GM23338 (cell line): ENCODE results near the gene COPA.

Experiments used
- EZH2 ChIP-seq: fragments of 200-600 bp; sonication (generic); IDR thresholded peaks from one replicate; pipeline ENCODE4 v1.8.0; 2017; ENCODE audit warnings: antibody characterized with exemption, mild to moderate bottlenecking, low read depth; ENCODE audit not compliant: unreplicated experiment
- EZH2phosphoT487 ChIP-seq: fragments of 200-600 bp; sonication (generic); IDR thresholded peaks from one replicate; pipeline ENCODE4 v1.8.1; 2018; ENCODE audit warnings: antibody characterized with exemption; ENCODE audit not compliant: unreplicated experiment
- JUNB ChIP-seq: IDR thresholded peaks from one replicate; pipeline ENCODE4 v1.6.1; 2016; ENCODE audit warnings: antibody characterized with exemption; ENCODE audit not compliant: unreplicated experiment
- POLR2AphosphoS5 ChIP-seq: IDR thresholded peaks from 2 replicates; pipeline ENCODE4 v1.6.1; 2016; ENCODE audit warnings: antibody characterized with exemption, low read depth
- TF ChIP-seq, protein P1 (sequence below), 2 experiments: fragments of 200-600 bp in 1 of 2; sonication (generic) in 1 of 2; conservative IDR thresholded peaks; 2 replicates each; pipeline versions ENCODE4 v1.5.1 to v1.6.1; 2016 to 2017; ENCODE audit warnings: antibody characterized with exemption in 2 of 2, low read depth in 2 of 2, mild to moderate bottlenecking in 2 of 2, moderate library complexity in 1 of 2
- TF ChIP-seq, protein P2 (sequence below): fragments of 250-450 bp; sonication (Bioruptor Pico); IDR thresholded peaks from 2 replicates; pipeline ENCODE4 v1.5.0; 2020; ENCODE audit warnings: mild to moderate bottlenecking, moderate library complexity
- TF ChIP-seq, protein P3 (sequence below): IDR thresholded peaks from one replicate; pipeline ENCODE4 v1.6.1; 2018; ENCODE audit warnings: antibody characterized with exemption; ENCODE audit not compliant: unreplicated experiment
- TF ChIP-seq, protein P4 (sequence below): IDR thresholded peaks from 2 replicates; pipeline ENCODE4 v1.6.1; 2016; ENCODE audit warnings: antibody characterized with exemption

DNA sequence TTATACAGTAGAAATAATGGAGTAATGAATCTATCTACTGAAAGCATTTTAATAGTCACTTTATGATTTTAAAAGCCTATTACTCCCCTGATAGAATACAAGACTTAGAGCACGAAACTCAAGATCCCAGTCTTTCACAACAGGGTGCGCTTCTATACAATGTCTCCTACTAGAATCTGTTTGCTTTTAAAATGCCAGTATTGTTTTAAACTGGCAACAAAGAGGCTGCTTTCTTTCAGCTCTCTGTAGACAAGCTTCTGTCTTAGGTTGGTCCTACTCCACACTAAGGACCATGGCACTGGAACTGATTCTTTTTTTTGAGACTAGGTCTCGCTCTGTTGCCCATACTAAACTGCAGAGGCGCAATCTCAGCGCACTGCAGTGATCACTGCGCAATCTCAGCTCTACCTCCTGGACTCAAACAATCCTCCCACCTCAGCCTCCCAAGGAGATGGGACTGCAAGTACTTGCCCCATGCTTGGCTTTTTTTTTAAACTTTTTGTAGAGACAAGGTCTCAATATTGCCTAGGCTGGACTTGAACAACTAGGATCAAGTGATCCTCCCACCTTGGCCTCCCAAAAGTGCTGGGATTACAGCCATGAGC, 85.5 kb downstream of the COPA start:
- TF ChIP-seq, protein P1, sequence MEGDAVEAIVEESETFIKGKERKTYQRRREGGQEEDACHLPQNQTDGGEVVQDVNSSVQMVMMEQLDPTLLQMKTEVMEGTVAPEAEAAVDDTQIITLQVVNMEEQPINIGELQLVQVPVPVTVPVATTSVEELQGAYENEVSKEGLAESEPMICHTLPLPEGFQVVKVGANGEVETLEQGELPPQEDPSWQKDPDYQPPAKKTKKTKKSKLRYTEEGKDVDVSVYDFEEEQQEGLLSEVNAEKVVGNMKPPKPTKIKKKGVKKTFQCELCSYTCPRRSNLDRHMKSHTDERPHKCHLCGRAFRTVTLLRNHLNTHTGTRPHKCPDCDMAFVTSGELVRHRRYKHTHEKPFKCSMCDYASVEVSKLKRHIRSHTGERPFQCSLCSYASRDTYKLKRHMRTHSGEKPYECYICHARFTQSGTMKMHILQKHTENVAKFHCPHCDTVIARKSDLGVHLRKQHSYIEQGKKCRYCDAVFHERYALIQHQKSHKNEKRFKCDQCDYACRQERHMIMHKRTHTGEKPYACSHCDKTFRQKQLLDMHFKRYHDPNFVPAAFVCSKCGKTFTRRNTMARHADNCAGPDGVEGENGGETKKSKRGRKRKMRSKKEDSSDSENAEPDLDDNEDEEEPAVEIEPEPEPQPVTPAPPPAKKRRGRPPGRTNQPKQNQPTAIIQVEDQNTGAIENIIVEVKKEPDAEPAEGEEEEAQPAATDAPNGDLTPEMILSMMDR (conservative IDR thresholded peaks at IDR 0.05; ENCODE audit: low read depth in 2 of 2) = no peak
- TF ChIP-seq EZH2 (no peak), EZH2phosphoT487 (no peak), POLR2AphosphoS5 (no peak), JUNB (no peak)
- TF ChIP-seq, protein P2, sequence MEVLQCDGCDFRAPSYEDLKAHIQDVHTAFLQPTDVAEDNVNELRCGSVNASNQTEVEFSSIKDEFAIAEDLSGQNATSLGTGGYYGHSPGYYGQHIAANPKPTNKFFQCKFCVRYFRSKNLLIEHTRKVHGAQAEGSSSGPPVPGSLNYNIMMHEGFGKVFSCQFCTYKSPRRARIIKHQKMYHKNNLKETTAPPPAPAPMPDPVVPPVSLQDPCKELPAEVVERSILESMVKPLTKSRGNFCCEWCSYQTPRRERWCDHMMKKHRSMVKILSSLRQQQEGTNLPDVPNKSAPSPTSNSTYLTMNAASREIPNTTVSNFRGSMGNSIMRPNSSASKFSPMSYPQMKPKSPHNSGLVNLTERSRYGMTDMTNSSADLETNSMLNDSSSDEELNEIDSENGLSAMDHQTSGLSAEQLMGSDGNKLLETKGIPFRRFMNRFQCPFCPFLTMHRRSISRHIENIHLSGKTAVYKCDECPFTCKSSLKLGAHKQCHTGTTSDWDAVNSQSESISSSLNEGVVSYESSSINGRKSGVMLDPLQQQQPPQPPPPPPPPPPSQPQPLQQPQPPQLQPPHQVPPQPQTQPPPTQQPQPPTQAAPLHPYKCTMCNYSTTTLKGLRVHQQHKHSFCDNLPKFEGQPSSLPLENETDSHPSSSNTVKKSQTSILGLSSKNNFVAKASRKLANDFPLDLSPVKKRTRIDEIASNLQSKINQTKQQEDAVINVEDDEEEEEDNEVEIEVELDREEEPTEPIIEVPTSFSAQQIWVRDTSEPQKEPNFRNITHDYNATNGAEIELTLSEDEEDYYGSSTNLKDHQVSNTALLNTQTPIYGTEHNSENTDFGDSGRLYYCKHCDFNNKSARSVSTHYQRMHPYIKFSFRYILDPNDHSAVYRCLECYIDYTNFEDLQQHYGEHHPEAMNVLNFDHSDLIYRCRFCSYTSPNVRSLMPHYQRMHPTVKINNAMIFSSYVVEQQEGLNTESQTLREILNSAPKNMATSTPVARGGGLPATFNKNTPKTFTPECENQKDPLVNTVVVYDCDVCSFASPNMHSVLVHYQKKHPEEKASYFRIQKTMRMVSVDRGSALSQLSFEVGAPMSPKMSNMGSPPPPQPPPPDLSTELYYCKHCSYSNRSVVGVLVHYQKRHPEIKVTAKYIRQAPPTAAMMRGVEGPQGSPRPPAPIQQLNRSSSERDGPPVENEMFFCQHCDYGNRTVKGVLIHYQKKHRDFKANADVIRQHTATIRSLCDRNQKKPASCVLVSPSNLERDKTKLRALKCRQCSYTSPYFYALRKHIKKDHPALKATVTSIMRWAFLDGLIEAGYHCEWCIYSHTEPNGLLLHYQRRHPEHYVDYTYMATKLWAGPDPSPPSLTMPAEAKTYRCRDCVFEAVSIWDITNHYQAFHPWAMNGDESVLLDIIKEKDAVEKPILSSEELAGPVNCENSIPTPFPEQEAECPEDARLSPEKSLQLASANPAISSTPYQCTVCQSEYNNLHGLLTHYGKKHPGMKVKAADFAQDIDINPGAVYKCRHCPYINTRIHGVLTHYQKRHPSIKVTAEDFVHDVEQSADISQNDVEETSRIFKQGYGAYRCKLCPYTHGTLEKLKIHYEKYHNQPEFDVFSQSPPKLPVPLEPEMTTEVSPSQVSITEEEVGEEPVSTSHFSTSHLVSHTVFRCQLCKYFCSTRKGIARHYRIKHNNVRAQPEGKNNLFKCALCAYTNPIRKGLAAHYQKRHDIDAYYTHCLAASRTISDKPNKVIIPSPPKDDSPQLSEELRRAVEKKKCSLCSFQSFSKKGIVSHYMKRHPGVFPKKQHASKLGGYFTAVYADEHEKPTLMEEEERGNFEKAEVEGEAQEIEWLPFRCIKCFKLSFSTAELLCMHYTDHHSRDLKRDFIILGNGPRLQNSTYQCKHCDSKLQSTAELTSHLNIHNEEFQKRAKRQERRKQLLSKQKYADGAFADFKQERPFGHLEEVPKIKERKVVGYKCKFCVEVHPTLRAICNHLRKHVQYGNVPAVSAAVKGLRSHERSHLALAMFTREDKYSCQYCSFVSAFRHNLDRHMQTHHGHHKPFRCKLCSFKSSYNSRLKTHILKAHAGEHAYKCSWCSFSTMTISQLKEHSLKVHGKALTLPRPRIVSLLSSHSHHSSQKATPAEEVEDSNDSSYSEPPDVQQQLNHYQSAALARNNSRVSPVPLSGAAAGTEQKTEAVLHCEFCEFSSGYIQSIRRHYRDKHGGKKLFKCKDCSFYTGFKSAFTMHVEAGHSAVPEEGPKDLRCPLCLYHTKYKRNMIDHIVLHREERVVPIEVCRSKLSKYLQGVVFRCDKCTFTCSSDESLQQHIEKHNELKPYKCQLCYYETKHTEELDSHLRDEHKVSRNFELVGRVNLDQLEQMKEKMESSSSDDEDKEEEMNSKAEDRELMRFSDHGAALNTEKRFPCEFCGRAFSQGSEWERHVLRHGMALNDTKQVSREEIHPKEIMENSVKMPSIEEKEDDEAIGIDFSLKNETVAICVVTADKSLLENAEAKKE (CRISPR knock-in tag) = no peak
- TF ChIP-seq, protein P3, sequence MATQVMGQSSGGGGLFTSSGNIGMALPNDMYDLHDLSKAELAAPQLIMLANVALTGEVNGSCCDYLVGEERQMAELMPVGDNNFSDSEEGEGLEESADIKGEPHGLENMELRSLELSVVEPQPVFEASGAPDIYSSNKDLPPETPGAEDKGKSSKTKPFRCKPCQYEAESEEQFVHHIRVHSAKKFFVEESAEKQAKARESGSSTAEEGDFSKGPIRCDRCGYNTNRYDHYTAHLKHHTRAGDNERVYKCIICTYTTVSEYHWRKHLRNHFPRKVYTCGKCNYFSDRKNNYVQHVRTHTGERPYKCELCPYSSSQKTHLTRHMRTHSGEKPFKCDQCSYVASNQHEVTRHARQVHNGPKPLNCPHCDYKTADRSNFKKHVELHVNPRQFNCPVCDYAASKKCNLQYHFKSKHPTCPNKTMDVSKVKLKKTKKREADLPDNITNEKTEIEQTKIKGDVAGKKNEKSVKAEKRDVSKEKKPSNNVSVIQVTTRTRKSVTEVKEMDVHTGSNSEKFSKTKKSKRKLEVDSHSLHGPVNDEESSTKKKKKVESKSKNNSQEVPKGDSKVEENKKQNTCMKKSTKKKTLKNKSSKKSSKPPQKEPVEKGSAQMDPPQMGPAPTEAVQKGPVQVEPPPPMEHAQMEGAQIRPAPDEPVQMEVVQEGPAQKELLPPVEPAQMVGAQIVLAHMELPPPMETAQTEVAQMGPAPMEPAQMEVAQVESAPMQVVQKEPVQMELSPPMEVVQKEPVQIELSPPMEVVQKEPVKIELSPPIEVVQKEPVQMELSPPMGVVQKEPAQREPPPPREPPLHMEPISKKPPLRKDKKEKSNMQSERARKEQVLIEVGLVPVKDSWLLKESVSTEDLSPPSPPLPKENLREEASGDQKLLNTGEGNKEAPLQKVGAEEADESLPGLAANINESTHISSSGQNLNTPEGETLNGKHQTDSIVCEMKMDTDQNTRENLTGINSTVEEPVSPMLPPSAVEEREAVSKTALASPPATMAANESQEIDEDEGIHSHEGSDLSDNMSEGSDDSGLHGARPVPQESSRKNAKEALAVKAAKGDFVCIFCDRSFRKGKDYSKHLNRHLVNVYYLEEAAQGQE = no peak
- TF ChIP-seq, protein P4, sequence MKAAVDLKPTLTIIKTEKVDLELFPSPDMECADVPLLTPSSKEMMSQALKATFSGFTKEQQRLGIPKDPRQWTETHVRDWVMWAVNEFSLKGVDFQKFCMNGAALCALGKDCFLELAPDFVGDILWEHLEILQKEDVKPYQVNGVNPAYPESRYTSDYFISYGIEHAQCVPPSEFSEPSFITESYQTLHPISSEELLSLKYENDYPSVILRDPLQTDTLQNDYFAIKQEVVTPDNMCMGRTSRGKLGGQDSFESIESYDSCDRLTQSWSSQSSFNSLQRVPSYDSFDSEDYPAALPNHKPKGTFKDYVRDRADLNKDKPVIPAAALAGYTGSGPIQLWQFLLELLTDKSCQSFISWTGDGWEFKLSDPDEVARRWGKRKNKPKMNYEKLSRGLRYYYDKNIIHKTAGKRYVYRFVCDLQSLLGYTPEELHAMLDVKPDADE = no peak
